Lung (tissue), 12 donors: Measurements from ENCODE around the gene TCF20. TPM values are rescaled to one million over a fixed set of nuclear protein-coding genes. Genes with fewer than 3 reads are reported as not detected.

Source experiments
- ATAC-seq: fragments of 200-7000 bp; cut with Tn5 transposase; one replicate; pipeline ENCODE4 v1.9.1; 2020; ENCODE audit warnings: moderate number of reproducible peaks; ENCODE audit not compliant: insufficient read depth, low FRiP score
- DNase-seq, 3 donors: peaks; one replicate each; pipeline ENCODE4 v3.0.0-alpha.2; 2013 to 2017
- H3K27ac ChIP-seq, 2 donors: one replicate each; pipeline ENCODE4 v1.5.1; 2013; ENCODE audit warnings: mild to moderate bottlenecking in 2 of 2, moderate library complexity in 2 of 2, control low read depth in 1 of 2, inconsistent platforms in 1 of 2, low read depth in 1 of 2, low read length in 1 of 2
- H3K27me3 ChIP-seq, 3 donors: one replicate each; pipeline ENCODE4 v1.5.1; 2013; ENCODE audit warnings: low read length in 2 of 3; ENCODE audit not compliant: control insufficient read depth in 3 of 3, insufficient read depth in 3 of 3
- H3K36me3 ChIP-seq, 4 donors: one replicate each; pipeline ENCODE4 v1.5.1; 2013; ENCODE audit warnings: low read length in 4 of 4, mild to moderate bottlenecking in 1 of 4, moderate library complexity in 1 of 4; ENCODE audit not compliant: control insufficient read depth in 4 of 4, insufficient read depth in 4 of 4
- H3K4me1 ChIP-seq, 5 donors: one replicate each; pipeline ENCODE4 v1.5.1; 2013; ENCODE audit warnings: low read length in 5 of 5, mild to moderate bottlenecking in 2 of 5, moderate library complexity in 1 of 5; ENCODE audit not compliant: control insufficient read depth in 5 of 5, insufficient read depth in 5 of 5
- H3K4me3 ChIP-seq: one replicate; pipeline ENCODE4 v1.5.1; 2013; ENCODE audit warnings: mild to moderate bottlenecking, control low read depth, moderate library complexity
- H3K9ac ChIP-seq, 2 donors: one replicate each; pipeline ENCODE4 v1.5.1; 2013; ENCODE audit warnings: low read length in 2 of 2, control low read depth in 1 of 2; ENCODE audit not compliant: insufficient read depth in 1 of 2
- H3K9me3 ChIP-seq, 4 donors: one replicate each; pipeline ENCODE4 v1.5.1; 2013; ENCODE audit warnings: low read length in 3 of 4, mild to moderate bottlenecking in 1 of 4, moderate library complexity in 1 of 4; ENCODE audit not compliant: control insufficient read depth in 4 of 4, insufficient read depth in 3 of 4
- WGBS, 2 donors: extraction: QIAGEN DNeasy Blood & Tissue Kit; methylation state at CpG; one replicate each; pipeline ENCODE4 v1.1.7; 2013; 5-methylcytosine and 5-hydroxymethylcytosine counted together
- polyA plus RNA-seq, 2 donors: library from polyadenylated mRNA; stranded (reverse); fragments of 200-250 nt; gene quantifications; one replicate each; pipeline ENCODE4 v1.2.1, GENCODE V29; 2013
- total RNA-seq, 2 donors: library from RNA; depleted of rRNA in 1 of 2; stranded (reverse); fragments of >200 nt in 1 of 2; gene quantifications; one replicate each; pipeline ENCODE4 v1.2.1, GENCODE V29; 2014 to 2021
- TF ChIP-seq, protein P1 (sequence below): IDR thresholded peaks from 2 replicates; pipeline ENCODE4 v1.5.1; 2012; ENCODE audit warnings: mild to moderate bottlenecking; ENCODE audit errors: control extremely low read depth, extremely low read depth
- donor health status: control.
- donor health status: control.
- donor health status: Bipolar disorder and iron deficiency.
- donor health status: healthy.
- donor health status: DM: yes; HTN: yes; CAD: no.

TCF20 gene
- total and polyA plus RNA-seq, 4 donors, result 9.7 to 41.5 (median 22.7) TPM

DNA sequence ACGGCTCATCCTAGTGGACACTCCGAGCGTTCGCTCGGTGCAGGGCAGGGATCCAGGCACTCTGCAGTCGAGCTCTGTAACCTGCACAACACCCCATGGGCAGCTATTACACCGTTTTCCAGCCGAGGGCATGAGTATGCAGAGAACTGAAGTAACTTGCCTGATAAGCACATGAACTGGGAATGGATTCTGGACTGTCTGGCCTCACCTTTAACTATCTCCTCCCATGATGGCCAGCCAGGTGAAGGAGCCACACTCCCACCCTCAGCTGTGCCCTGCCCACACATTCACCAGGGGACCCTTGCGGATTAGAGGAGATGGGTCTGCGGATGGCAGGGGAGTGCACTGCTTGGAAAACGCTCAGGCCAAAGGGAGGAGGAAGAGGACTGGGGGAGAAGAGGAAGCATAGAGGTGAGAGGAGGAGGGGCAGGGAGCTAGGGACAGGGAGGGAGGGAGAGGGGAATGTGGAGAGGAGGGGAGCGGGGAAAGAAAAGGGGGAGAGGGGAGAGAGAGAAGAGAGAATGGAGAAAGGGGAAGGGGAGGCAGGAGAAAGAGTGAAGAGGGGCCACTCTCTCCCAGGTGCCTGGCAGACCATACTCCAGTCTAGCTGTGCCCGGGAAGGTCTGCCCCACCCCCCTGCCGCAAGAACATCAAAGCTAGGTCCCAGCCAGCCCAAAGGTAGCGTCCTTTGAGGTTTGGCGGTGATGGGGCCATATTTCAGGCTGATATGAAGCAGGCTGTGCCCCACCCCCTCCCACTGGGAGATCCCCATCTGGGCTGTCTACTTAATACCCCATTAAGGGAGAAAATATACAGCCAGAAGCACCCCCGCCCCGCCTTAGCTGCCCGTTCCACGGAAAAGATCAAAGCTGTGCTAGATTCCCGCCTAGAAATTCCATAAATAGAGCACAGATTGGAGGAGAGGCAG lies 33.2 kb upstream of the TCF20 start:
- TF ChIP-seq, protein P1, sequence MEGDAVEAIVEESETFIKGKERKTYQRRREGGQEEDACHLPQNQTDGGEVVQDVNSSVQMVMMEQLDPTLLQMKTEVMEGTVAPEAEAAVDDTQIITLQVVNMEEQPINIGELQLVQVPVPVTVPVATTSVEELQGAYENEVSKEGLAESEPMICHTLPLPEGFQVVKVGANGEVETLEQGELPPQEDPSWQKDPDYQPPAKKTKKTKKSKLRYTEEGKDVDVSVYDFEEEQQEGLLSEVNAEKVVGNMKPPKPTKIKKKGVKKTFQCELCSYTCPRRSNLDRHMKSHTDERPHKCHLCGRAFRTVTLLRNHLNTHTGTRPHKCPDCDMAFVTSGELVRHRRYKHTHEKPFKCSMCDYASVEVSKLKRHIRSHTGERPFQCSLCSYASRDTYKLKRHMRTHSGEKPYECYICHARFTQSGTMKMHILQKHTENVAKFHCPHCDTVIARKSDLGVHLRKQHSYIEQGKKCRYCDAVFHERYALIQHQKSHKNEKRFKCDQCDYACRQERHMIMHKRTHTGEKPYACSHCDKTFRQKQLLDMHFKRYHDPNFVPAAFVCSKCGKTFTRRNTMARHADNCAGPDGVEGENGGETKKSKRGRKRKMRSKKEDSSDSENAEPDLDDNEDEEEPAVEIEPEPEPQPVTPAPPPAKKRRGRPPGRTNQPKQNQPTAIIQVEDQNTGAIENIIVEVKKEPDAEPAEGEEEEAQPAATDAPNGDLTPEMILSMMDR, result no peak
- Histone ChIP-seq H3K4me1 (peaks cover 0 to 38% (median 9%) of the 10 kb centered on the region in 5 donors), H3K9ac (no peak overlapping the region), H3K27ac (no peak overlapping the region), H3K4me3 (no peak overlapping the region), H3K27me3 (no peaks in the 10 kb centered on the region), H3K36me3 (no peaks in the 10 kb centered on the region), H3K9me3 (no peaks in the 10 kb centered on the region)
- peak; percentile 44 to 64 (median 61) for DNase-seq
- WGBS, 2 donors, result 51 to 54% methylated on average over 21 of the region's 21 CpGs
- ATAC-seq, result no peak

DNA sequence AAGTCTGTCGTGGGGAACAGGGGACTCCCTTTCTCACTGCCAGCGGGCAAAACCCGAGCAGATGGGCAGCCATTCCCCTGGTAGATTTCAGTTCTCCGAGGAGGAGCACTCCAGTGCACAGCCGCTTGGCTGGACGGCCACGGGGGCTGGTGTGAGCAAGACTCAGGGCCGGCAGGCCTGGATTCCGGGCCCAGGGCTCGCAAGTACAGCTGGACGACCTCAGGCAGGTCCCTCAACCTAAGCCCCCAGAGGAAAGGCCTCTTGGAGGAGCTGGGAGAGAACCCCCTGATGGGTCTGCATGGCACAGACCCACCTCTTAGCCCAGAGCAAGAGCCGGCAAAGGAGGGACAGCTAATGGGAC lies 31.3 kb upstream of the TCF20 start:
- Histone ChIP-seq H3K4me1 (peaks cover 0 to 42% (median 9%) of the 10 kb centered on the region in 5 donors), H3K9ac (no peak overlapping the region), H3K9me3 (no peaks in the 10 kb centered on the region), H3K27ac (no peak overlapping the region), H3K27me3 (no peaks in the 10 kb centered on the region), H3K36me3 (no peaks in the 10 kb centered on the region), H3K4me3 (no peak overlapping the region)
- no peak for DNase-seq
- 89 to 92% methylated on average over 12 of the region's 12 CpGs for WGBS, 2 donors
- TF ChIP-seq, protein P1, result no peak
- no peak for ATAC-seq

DNA sequence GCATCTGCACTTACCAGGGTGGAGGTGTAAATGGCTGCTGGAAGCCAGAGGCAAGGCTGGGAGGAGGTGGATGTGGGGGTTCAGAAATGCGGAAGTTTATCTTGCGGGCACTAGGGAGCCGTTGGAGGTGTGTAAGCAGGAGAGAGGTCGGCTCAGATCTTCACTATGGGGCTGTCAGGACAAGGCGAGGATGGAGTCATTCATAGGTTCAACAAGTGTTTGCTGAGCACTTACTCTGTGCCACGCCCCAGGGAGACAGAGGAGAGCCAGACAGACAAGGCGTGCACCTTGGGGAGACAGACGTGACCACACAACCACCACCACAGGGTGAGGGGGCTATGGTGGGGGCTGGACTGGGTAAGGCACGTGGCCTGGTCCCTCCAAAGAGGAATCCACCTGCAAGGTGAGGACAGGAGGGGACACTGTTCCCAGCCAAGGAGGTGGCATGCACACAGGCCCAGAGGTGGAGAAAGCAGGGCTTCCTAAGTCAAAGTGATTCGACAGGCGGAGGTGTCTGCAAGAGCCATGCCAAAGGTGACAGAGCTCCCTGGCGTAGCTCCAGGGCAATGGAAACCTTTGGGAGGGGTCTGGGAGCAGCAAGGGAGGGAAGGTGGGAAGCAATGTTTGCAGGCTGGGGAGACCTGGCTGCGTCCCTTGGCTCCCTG lies 30.8 kb upstream of the TCF20 start:
- H3K27ac ChIP-seq, result no peak overlapping the region
- H3K9ac ChIP-seq, result no peak overlapping the region
- WGBS, 2 donors, result 52 to 56% methylated on average over 13 of the region's 13 CpGs
- no peak overlapping the region for H3K4me3 ChIP-seq
- H3K4me1 ChIP-seq, result peaks cover 0 to 47% (median 13%) of the 10 kb centered on the region in 5 donors
- no peaks in the 10 kb centered on the region for H3K9me3 ChIP-seq
- TF ChIP-seq, protein P1, result no peak
- H3K27me3 ChIP-seq, result no peaks in the 10 kb centered on the region
- DNase-seq (peak in 1 of 3 donors; percentile 14), ATAC-seq (no peak)
- no peaks in the 10 kb centered on the region for H3K36me3 ChIP-seq
